Stimulated activated CD8-positive, alpha-beta memory T cell treated with anti-CD3 and anti-CD28 coated beads, Interleukin-7, amount 100 ng/mL, for 24 hours (primary cell): ENCODE measurements around the gene AIG1.
"Not testable (repeated sequence)": the region's sequence is repeated elsewhere in the genome, so short reads cannot be mapped to it uniquely, and the experiment has no call there.

ENCODE experiments used
- DNase-seq: peaks from one replicate; pipeline ENCODE4 v3.0.0-alpha.2; 2020; ENCODE audit warnings: low read depth

AIG1 gene

GRCh38 chr6:143271024-143271423 is 210.3 kb downstream of the AIG1 start:
- no peak for DNase-seq

GRCh38 chr6:143276436-143276835 is 215.7 kb downstream of the AIG1 start:
- DNase-seq: no peak

- no peak for DNase-seq
Measured at GRCh38 chr6:143279385-143279784, 218.7 kb downstream of the AIG1 start.

- DNase-seq: no peak
Measured at GRCh38 chr6:143283887-143284645, 223.4 kb downstream of the AIG1 start.

- DNase-seq: no peak
Measured at GRCh38 chr6:143286251-143286795, 225.6 kb downstream of the AIG1 start.

GRCh38 chr6:143288923-143289322 is 228.2 kb downstream of the AIG1 start:
- no peak for DNase-seq

GRCh38 chr6:143290206-143290605 is 229.5 kb downstream of the AIG1 start:
- DNase-seq: no peak

- DNase-seq: no peak
Measured at GRCh38 chr6:143293523-143293922, 232.8 kb downstream of the AIG1 start.

- DNase-seq: no peak
Measured at GRCh38 chr6:143294265-143294860, 233.7 kb downstream of the AIG1 start.

- no peak for DNase-seq
Measured at GRCh38 chr6:143295932-143296331, 235.2 kb downstream of the AIG1 start.

GRCh38 chr6:143298071-143298470 is 237.4 kb downstream of the AIG1 start:
- DNase-seq: no peak

GRCh38 chr6:143299253-143300166 is 238.8 kb downstream of the AIG1 start:
- no peak for DNase-seq

GRCh38 chr6:143301188-143301587 is 240.5 kb downstream of the AIG1 start:
- no peak for DNase-seq

- not testable (repeated sequence) for DNase-seq
Measured at GRCh38 chr6:143307760-143308159, 247.1 kb downstream of the AIG1 start.

GRCh38 chr6:143313163-143313562 is 252.5 kb downstream of the AIG1 start:
- no peak for DNase-seq

- DNase-seq: no peak
Measured at GRCh38 chr6:143321491-143322086, 260.9 kb downstream of the AIG1 start.

GRCh38 chr6:143322386-143322785 is 261.7 kb downstream of the AIG1 start:
- no peak for DNase-seq

- no peak for DNase-seq
Measured at GRCh38 chr6:143323729-143324470, 263.2 kb downstream of the AIG1 start.

GRCh38 chr6:143325379-143326140 is 264.9 kb downstream of the AIG1 start:
- no peak for DNase-seq

- DNase-seq: no peak
Measured at GRCh38 chr6:143328876-143329275, 268.2 kb downstream of the AIG1 start.

GRCh38 chr6:143329323-143329722 is 268.6 kb downstream of the AIG1 start:
- no peak for DNase-seq
